Activated CD8-positive, alpha-beta T cell treated with anti-CD3 and anti-CD28 coated beads for 36 hours (primary cell): ENCODE data around the gene PPP2R3A. TPM values are rescaled to one million over a fixed set of nuclear protein-coding genes. Genes with fewer than 3 reads are reported as not detected.

ENCODE experiments used
- ATAC-seq: fragments of 200-7000 bp; cut with Tn5 transposase; one replicate; pipeline ENCODE4 v1.10.0; 2021; ENCODE audit warnings: mild to moderate bottlenecking, moderate library complexity
- CTCF ChIA-PET: fragments of 350-600 bp; sonication (Branson Sonifier 250); formaldehyde crosslinking; loops from one replicate; lab custom pipeline; 2021; ENCODE audit warnings: antibody characterized with exemption; lab: Charles Lee
- POLR2A ChIA-PET: fragments of 350-600 bp; sonication (Branson Sonifier 250); formaldehyde crosslinking; loops from one replicate; lab custom pipeline; 2021; ENCODE audit warnings: antibody characterized with exemption; lab: Charles Lee
- DNase-seq: peaks from one replicate; pipeline ENCODE4 v3.0.0-alpha.2; 2020
- H3K27ac Mint-ChIP-seq: one replicate; pipeline ENCODE4 v1.8.0; 2021; ENCODE audit warnings: mild to moderate bottlenecking, mixed read lengths
- H3K27me3 Mint-ChIP-seq: one replicate; pipeline ENCODE4 v1.8.0; 2021; ENCODE audit warnings: mixed read lengths
- H3K36me3 Mint-ChIP-seq: one replicate; pipeline ENCODE4 v1.8.0; 2021; ENCODE audit warnings: low read depth, mixed read lengths
- H3K4me1 Mint-ChIP-seq: one replicate; pipeline ENCODE4 v1.8.0; 2021; ENCODE audit warnings: low read depth, mixed read lengths
- H3K4me3 Mint-ChIP-seq: one replicate; pipeline ENCODE4 v1.8.0; 2021; ENCODE audit warnings: mild to moderate bottlenecking, moderate library complexity, mixed read lengths
- H3K9me3 Mint-ChIP-seq: one replicate; pipeline ENCODE4 v1.8.0; 2021; ENCODE audit warnings: mixed read lengths
- CTCF ChIP-seq: fragments of 200-600 bp; IDR thresholded peaks from one replicate; pipeline ENCODE4 v1.8.0; 2022; ENCODE audit warnings: antibody characterized with exemption, mild to moderate bottlenecking
- intact Hi-C: fragments of 100-400 bp; cut with micrococcal nuclease; formaldehyde crosslinking; loops from one replicate; pipeline ENCODE4 v1.10.0; 2022
- total RNA-seq, 2 experiments: library from RNA; stranded (reverse); gene quantifications; one replicate each; pipeline ENCODE4 v1.2.3, GENCODE V29; 2021

The PPP2R3A gene
- total RNA-seq, 2 experiments from 2014 or later = 0.16 to 0.51 TPM

GRCh38 chr3:135975536-135975935 lies 10.0 kb downstream of the PPP2R3A start:
- POLR2A ChIA-PET = no interaction called here
- H3K4me3 Mint-ChIP-seq = no peak overlapping the region

GRCh38 chr3:135980343-135980742 lies 14.8 kb downstream of the PPP2R3A start:
- H3K9me3 Mint-ChIP-seq = no peaks in the 10 kb centered on the region
- H3K36me3 Mint-ChIP-seq = no peaks in the 10 kb centered on the region
- DNase-seq (no peak), ATAC-seq (no peak)
- H3K4me3 Mint-ChIP-seq = no peak overlapping the region
- ChIA-PET POLR2A (interaction anchor here (1.0 kb wide), 1 partner anchor 53 kb away, joined by 3 read pairs; no protein-coding TSS in a partner anchor), CTCF (no interaction called here)
- H3K4me1 Mint-ChIP-seq = no peaks in the 10 kb centered on the region
- H3K27ac Mint-ChIP-seq = no peak overlapping the region
- no peak for TF ChIP-seq CTCF
- peaks cover 6% of the 10 kb centered on the region for H3K27me3 Mint-ChIP-seq
- intact Hi-C loops = no loop called here

More at GRCh38 chr3:135975536-135975935, 10.0 kb downstream of the PPP2R3A start:
- no peaks in the 10 kb centered on the region for H3K9me3 Mint-ChIP-seq
- ATAC-seq = no peak
- no peaks in the 10 kb centered on the region for H3K4me1 Mint-ChIP-seq
- TF ChIP-seq CTCF = no peak
- H3K36me3 Mint-ChIP-seq = no peaks in the 10 kb centered on the region
- no peak for DNase-seq
- intact Hi-C loops = no loop called here
- CTCF ChIA-PET = no interaction called here
- no peak overlapping the region for H3K27ac Mint-ChIP-seq
- H3K27me3 Mint-ChIP-seq = peaks cover 1% of the 10 kb centered on the region

GRCh38 chr3:135981701-135982403 lies 16.3 kb downstream of the PPP2R3A start:
- ChIA-PET CTCF (no interaction called here), POLR2A (no interaction called here)
- Mint-ChIP-seq H3K9me3 (no peaks in the 10 kb centered on the region), H3K4me1 (no peaks in the 10 kb centered on the region), H3K36me3 (no peaks in the 10 kb centered on the region), H3K27ac (no peak overlapping the region), H3K27me3 (peaks cover 6% of the 10 kb centered on the region), H3K4me3 (no peak overlapping the region)
- intact Hi-C loops = no loop called here
- TF ChIP-seq CTCF = no peak
- DNase-seq (no peak), ATAC-seq (no peak)

- intact Hi-C loops = no loop called here
Measured at GRCh38 chr3:135982404-135982761, 16.9 kb downstream of the PPP2R3A start.

More at GRCh38 chr3:135982404-135982761, 16.9 kb downstream of the PPP2R3A start:
- Mint-ChIP-seq H3K4me1 (no peaks in the 10 kb centered on the region), H3K27ac (no peak overlapping the region), H3K9me3 (no peaks in the 10 kb centered on the region), H3K36me3 (no peaks in the 10 kb centered on the region), H3K4me3 (no peak overlapping the region), H3K27me3 (peaks cover 6% of the 10 kb centered on the region)
- TF ChIP-seq CTCF = no peak
- DNase-seq = no peak
- ATAC-seq = no peak
- ChIA-PET CTCF (no interaction called here), POLR2A (no interaction called here)
